HL-60/S4 (cell line): ENCODE results near the gene CLDN6.

Experiments used
- in situ Hi-C: fragments of 300-500 bp; cut with MboI; formaldehyde crosslinking; loops from 2 replicates; pipeline ENCODE4 v1.14.3; 2022; ENCODE audit warnings: low sequenced_read_pairs

The CLDN6 gene

GRCh38 chr16:2974319-2975056, 43.5 kb downstream of the CLDN6 start:
- in situ Hi-C loops, result no loop called here

- in situ Hi-C loops, result no loop called here
These were observed 44.2 kb downstream of the CLDN6 start for GRCh38 chr16:2973605-2974318.

GRCh38 chr16:2973093-2973492, 44.9 kb downstream of the CLDN6 start:
- in situ Hi-C loops, result no loop called here

GRCh38 chr16:2971985-2972784, 45.8 kb downstream of the CLDN6 start:
- in situ Hi-C loops, result no loop called here

GRCh38 chr16:2971134-2971984, 46.6 kb downstream of the CLDN6 start:
- in situ Hi-C loops, result no loop called here

GRCh38 chr16:2970563-2970962, 47.4 kb downstream of the CLDN6 start:
- in situ Hi-C loops, result no loop called here

- in situ Hi-C loops, result no loop called here
These were observed 48.1 kb downstream of the CLDN6 start for GRCh38 chr16:2969545-2970521.

GRCh38 chr16:2968738-2969544, 49.0 kb downstream of the CLDN6 start, which contains the start of gene PAQR4:
Gene PAQR4 (plus strand): TSS chr16:2969348. CDS start chr16:2969675, 327 bp downstream.
- in situ Hi-C loops, result no loop called here

GRCh38 chr16:2968368-2968737, 49.6 kb downstream of the CLDN6 start:
- in situ Hi-C loops, result no loop called here

- in situ Hi-C loops, result no loop called here
These were observed 50.2 kb downstream of the CLDN6 start for GRCh38 chr16:2967721-2968161.

GRCh38 chr16:2967211-2967631, 50.8 kb downstream of the CLDN6 start:
- in situ Hi-C loops, result no loop called here

- in situ Hi-C loops, result no loop called here
These were observed 51.2 kb downstream of the CLDN6 start for GRCh38 chr16:2966808-2967191.

- in situ Hi-C loops, result no loop called here
These were observed 51.8 kb downstream of the CLDN6 start for GRCh38 chr16:2966043-2966807.
